Measurements from ENCODE around the gene SGK2. TPM values are rescaled to one million over a fixed set of nuclear protein-coding genes. Genes with fewer than 3 reads are reported as not detected.

Gene SGK2
- total RNA-seq: 1.7 and 2.4 TPM in 2 replicates
- total RNA-seq (2013): 0.63 TPM
- polyA plus RNA-seq: 1.4 and 1.5 TPM in 2 replicates
- polyA minus RNA-seq: 0.26 and 0.93 TPM in 2 replicates

DNA sequence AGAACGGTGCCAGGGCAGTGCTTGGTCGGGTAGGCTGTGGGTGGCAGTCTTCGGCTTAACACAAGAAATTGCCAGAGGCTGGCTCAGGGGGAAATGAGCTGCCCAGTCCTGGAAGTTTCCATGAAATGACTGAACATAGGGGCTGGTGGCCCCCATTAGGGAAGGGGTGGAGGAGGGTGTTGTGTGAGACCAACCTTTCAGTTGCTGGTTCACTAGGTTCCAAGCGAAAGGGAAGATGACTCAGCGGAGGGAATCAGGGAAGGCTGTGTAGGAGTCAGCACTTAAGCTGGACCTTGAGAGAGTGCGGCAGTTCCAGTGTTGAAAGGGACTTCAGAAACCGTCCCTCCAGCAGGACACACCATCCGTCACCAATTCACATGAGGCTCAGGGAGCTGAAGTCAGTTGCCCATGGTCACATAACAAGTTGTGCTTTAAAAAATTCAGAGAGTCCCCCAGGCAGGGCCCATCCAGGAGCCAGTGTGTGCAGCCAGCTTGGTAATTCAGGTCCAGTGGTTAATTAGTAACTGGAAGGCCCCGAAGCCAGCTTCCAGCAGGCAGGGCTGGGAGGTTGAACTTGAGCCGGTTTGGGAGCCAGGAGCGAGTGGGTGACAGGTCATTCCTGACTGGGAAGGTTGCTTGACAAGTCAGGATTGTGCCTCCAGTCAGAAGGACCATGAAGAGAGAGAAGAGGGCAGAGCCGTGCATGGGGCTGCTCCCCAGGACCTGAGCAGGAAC is at the start of gene SGK2:
Gene SGK2 (plus strand): TSS at position 616 of the 735 bp plus-strand sequence. CDS start 7,469 bp downstream, outside the sequence.
- DNase-seq (no peak), ATAC-seq (ENCODE audit: low read depth) (no peak)
- Histone ChIP-seq H3K79me2 (ENCODE audit: control insufficient read depth, insufficient read depth, low read length) (no peaks in the 10 kb centered on the region), H3K36me3 (replicated peaks in 1 of 2; ENCODE audit: control extremely low read depth in 1 of 2, control insufficient read depth in 1 of 2, extremely low read depth in 1 of 2, insufficient read depth in 2 of 2, low read length in 1 of 2) (no peaks in the 10 kb centered on the region), H3K4me2 (replicated peaks; ENCODE audit: low read depth, low read length, poor library complexity, severe bottlenecking) (no peak within 1 kb of the TSS), H3K4me1 (ENCODE audit: control insufficient read depth in 2 of 2, insufficient read depth in 2 of 2, low read length in 2 of 2) (no peaks in the 10 kb centered on the region), H3K9ac (ENCODE audit: low read length) (no peak within 1 kb of the TSS), H3K4me3 (ENCODE audit: control extremely low read depth in 1 of 5, extremely low read depth in 1 of 5, insufficient read depth in 1 of 5, low read depth in 2 of 5, low read length in 4 of 5) (no peak within 1 kb of the TSS), H2AFZ (ENCODE audit: insufficient read depth, low read depth, low read length, poor library complexity, severe bottlenecking) (no peak within 1 kb of the TSS), H4K20me1 (ENCODE audit: control insufficient read depth, insufficient read depth, low read length, poor library complexity, severe bottlenecking) (no peaks in the 10 kb centered on the region), H3K27ac (ENCODE audit: low read length in 2 of 2) (no peak within 1 kb of the TSS), H3K27me3 (replicated peaks in 1 of 4; ENCODE audit: control extremely low read depth in 1 of 4, control insufficient read depth in 3 of 4, insufficient read depth in 4 of 4, low read length in 3 of 4) (no peaks in the 10 kb centered on the region), H3K9me3 (ENCODE audit: control extremely low read depth in 1 of 3, control insufficient read depth in 2 of 3, insufficient read depth in 1 of 3, low read length in 2 of 3) (no peaks in the 10 kb centered on the region)
- Mint-ChIP-seq H3K27me3 (no peaks in the 10 kb centered on the region), H3K9me3 (ENCODE audit: insufficient read depth) (no peaks in the 10 kb centered on the region), H3K4me3 (no peak within 1 kb of the TSS), H3K27ac (no peak within 1 kb of the TSS), H3K4me1 (no peaks in the 10 kb centered on the region)
- TF ChIP-seq EZH2 (IDR thresholded peaks at IDR 0.05; ENCODE audit: borderline replicate concordance, insufficient read depth, low read depth, low read length, poor library complexity, severe bottlenecking): no peak
- TF ChIP-seq, protein P1, sequence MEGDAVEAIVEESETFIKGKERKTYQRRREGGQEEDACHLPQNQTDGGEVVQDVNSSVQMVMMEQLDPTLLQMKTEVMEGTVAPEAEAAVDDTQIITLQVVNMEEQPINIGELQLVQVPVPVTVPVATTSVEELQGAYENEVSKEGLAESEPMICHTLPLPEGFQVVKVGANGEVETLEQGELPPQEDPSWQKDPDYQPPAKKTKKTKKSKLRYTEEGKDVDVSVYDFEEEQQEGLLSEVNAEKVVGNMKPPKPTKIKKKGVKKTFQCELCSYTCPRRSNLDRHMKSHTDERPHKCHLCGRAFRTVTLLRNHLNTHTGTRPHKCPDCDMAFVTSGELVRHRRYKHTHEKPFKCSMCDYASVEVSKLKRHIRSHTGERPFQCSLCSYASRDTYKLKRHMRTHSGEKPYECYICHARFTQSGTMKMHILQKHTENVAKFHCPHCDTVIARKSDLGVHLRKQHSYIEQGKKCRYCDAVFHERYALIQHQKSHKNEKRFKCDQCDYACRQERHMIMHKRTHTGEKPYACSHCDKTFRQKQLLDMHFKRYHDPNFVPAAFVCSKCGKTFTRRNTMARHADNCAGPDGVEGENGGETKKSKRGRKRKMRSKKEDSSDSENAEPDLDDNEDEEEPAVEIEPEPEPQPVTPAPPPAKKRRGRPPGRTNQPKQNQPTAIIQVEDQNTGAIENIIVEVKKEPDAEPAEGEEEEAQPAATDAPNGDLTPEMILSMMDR (IDR thresholded peaks at IDR 0.05): no peak
- ChIA-PET POLR2A (no interaction called here), CTCF (interaction anchor here (1.2 to 3.3 kb wide), 3 partner anchors 20 to 134 kb away, joined by 3 to 12 read pairs (median 5); no protein-coding TSS in a partner anchor)
- WGBS (ENCODE audit: insufficient coverage): 85% methylated on average over 12 of the region's 12 CpGs
- intact Hi-C loops (cut with micrococcal nuclease): no loop called here

GRCh38 chr20:43511879-43512278 is 46.9 kb upstream of the SGK2 start:
- no peak for ATAC-seq (ENCODE audit: low read depth)
- Histone ChIP-seq H4K20me1 (ENCODE audit: control insufficient read depth, insufficient read depth, low read length, poor library complexity, severe bottlenecking) (no peaks in the 10 kb centered on the region), H3K4me3 (ENCODE audit: control extremely low read depth in 1 of 5, extremely low read depth in 1 of 5, insufficient read depth in 1 of 5, low read depth in 2 of 5, low read length in 4 of 5) (no peak overlapping the region), H3K9ac (ENCODE audit: low read length) (no peak overlapping the region), H3K27me3 (replicated peaks in 1 of 4; ENCODE audit: control extremely low read depth in 1 of 4, control insufficient read depth in 3 of 4, insufficient read depth in 4 of 4, low read length in 3 of 4) (peaks cover 0 to 27% (median 12%) of the 10 kb centered on the region in 4 experiments), H2AFZ (ENCODE audit: insufficient read depth, low read depth, low read length, poor library complexity, severe bottlenecking) (no peak overlapping the region), H3K9me3 (ENCODE audit: control extremely low read depth in 1 of 3, control insufficient read depth in 2 of 3, insufficient read depth in 1 of 3, low read length in 2 of 3) (peaks cover 0 to 26% (median 0%) of the 10 kb centered on the region in 3 donors), H3K4me2 (replicated peaks; ENCODE audit: low read depth, low read length, poor library complexity, severe bottlenecking) (no peak overlapping the region), H3K4me1 (ENCODE audit: control insufficient read depth in 2 of 2, insufficient read depth in 2 of 2, low read length in 2 of 2) (peaks cover 24 to 25% of the 10 kb centered on the region in 2 donors), H3K27ac (ENCODE audit: low read length in 2 of 2) (no peak overlapping the region), H3K79me2 (ENCODE audit: control insufficient read depth, insufficient read depth, low read length) (peaks cover 6% of the 10 kb centered on the region), H3K36me3 (replicated peaks in 1 of 2; ENCODE audit: control extremely low read depth in 1 of 2, control insufficient read depth in 1 of 2, extremely low read depth in 1 of 2, insufficient read depth in 2 of 2, low read length in 1 of 2) (no peaks in the 10 kb centered on the region)
- intact Hi-C loops (cut with micrococcal nuclease): no loop called here
- H3K4me3 Mint-ChIP-seq: no peak overlapping the region
- ChIA-PET POLR2A (interaction anchor here (0.6 kb wide), 1 partner anchor 143 kb away, joined by 12 read pairs; no protein-coding TSS in a partner anchor), CTCF (interaction anchor here (1.3 kb wide), 1 partner anchor 181 kb away, joined by 3 read pairs; no protein-coding TSS in a partner anchor)
- TF ChIP-seq EZH2 (IDR thresholded peaks at IDR 0.05; ENCODE audit: borderline replicate concordance, insufficient read depth, low read depth, low read length, poor library complexity, severe bottlenecking): no peak
- TF ChIP-seq, protein P1 (IDR thresholded peaks at IDR 0.05): no peak
- no peak overlapping the region for H3K27ac Mint-ChIP-seq
- peaks cover 29% of the 10 kb centered on the region for H3K4me1 Mint-ChIP-seq
- no peak for DNase-seq
- H3K27me3 Mint-ChIP-seq: peaks cover 15% of the 10 kb centered on the region
- 100% methylated on average over 1 of the region's 1 CpG for WGBS (ENCODE audit: insufficient coverage)
- no peaks in the 10 kb centered on the region for H3K9me3 Mint-ChIP-seq (ENCODE audit: insufficient read depth)
